DMS153 (cell line): Measurements from ENCODE around the gene PHF19.
A peak's percentile ranks its signal among the peaks of the same experiment; 100 is the strongest.

Source experiments
- DNase-seq: peaks from one replicate; lab custom pipeline; 2025; lab: John Stamatoyannopoulos, UW

PHF19 gene

DNA sequence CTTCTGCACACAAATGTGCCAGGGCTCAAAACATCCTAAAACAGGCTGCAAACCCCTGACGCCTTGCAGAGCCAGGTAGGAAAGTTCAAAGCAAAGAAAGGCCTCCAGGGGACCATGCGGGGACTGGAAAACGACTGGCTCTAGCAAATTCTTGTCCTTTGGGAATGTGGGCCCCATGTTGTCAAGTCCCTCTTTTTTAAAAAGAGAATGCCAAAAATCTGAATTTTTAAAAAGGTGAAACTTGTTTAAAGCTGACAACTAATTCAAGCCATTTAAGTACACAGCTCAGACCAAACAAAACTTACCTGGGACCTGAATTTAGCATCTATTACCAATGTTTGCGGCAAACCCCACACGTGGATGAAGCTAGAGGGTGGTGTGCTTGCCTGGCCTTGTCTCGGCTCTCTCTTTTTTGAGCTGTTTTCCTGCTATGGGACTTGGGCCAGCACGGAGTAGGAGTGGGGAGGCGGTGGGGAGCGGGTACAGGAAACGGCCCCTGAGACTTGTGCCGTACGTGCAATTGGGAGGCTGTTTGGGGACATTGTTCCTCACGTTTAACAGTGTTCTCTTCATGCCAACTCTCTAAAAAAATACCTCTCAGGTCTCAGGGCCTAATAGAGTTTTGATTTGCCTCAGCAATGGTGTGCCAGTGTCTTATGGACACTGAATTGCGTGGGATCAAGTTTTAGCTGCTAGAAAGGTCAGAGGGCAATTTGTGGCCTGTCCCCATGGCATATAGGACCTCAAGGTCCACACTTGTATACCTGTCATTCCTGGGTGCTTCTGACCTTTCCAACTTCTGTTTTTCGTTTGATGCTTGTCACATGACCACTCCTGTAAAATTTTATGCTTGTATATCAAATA is 15.1 kb upstream of the PHF19 start:
- DNase-seq: peak; percentile 69

DNA sequence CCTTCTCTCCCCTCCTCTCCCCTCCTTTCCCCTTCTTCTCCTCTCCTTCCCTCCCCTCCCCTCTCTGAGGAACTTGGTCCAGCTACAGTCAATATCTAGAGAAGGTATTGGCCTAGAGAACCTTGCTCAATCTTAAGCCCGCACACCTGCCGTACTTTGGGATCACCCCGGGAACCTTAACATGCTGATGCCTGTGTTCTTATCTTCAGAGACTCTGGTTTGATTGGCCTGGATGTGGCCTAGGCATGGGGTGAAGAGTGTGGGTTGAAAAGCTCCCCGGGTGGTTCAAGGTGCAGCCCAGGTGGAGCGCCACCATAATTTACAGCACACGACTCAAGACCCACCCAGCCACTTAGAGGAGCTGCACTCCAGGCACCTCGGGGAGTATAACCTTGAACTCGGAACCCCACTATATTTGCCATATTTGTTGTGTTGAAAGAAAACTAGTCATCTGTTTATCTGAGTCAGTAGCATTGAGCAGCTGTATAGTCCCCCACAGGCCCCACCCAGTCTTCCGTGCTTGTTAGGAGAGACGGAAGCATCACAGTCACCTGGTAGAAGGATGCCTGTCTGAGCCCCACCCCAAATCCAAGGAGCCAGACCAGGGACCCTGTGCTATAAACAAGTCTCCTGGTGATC is 14.4 kb upstream of the PHF19 start:
- peak; percentile 30 for DNase-seq

DNA sequence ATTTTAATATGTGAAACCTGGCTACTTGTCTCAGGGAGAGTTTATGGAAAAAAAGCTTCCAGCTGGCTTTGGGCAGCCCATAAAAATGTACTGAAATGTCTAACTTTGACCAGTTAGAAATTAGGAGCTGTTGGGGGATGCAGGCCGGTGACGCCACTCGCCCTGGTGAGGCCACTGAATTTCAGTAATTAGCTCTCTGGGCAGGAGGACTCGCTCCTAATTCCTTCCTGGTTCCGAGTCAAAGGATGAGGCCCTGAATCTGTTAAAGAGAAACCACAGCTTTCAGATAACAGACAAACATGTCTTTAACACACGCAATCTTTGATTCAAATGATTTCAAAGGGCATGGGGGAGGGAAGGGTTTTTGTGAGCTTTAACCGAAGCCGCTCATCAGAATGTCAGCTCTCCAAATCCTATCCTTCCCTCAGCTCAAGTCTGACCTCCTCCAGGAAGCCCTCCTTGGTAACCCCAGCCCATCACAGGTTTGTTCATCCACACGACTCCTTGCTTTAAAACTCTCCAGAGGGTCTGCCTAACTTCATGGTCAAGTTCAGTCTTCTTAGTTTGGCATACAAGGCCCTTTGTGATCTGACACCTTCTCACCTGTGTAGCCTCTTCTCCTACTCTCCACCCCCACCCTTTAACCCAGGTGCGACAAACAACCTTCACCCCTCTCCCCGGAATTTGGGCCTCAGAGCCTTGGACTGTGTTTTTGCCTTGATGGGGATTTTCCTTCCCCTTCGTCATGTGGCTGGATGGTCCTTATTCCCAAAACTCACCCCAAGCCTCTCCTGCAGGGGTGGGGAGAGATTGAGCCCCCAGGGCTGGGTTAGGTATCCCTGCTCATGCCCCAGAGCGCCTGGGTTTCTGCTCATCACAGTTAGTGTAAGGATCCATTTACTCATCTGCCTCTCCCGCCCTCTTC is 13.6 kb upstream of the PHF19 start:
- peak; percentile 52 for DNase-seq

DNA sequence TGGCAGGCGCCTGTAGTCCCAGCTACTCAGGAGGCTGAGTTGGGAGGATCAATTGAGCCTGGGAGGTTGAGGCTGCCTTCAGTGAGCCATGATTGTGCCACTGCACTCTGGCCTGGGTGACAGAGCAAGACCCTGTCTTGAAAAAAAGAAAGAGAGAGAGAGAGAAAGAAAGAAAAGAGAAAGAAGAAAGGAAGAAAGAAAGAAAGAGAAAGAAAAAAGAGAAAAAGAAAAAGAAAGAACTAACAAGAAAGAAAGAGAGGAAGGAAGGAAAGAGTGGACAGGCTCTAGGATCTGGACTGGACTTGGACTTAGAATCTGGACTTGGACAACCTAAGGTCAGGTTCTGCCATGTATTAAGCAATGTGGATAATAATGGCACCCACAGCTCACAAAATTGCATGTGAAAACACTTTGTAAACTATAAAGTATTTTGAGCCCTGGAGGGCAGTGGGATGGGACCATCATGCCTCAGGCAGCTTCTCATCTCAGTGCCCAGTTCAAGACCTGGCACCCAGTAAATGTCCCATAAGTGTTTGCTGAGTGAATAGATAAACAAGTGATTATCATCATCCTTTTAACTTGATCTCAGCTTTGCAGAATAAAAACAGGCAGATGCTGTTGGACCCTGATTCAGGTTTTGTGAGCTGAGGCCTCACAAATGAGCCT is 12.8 kb upstream of the PHF19 start:
- peak; percentile 43 for DNase-seq

DNA sequence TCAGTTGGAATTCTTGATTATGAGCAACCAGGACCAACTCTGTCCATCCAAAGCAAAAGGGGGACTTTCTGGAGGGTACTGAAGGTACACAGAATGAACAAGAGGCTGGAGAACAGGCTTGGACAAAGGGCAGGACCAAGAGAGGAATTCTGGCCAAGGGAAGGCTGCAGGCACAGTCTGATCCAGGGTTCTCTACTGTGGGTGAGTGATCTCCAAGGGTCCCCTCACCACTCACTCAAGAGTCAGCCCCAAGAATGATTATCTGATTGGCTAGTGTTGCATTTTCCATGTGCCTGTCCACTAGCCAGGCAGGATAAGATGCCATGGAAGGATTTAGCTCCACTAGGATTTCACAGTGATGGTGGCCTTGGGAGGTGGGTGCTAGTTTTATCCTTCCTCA is 11.6 kb upstream of the PHF19 start:
- DNase-seq: no peak

DNA sequence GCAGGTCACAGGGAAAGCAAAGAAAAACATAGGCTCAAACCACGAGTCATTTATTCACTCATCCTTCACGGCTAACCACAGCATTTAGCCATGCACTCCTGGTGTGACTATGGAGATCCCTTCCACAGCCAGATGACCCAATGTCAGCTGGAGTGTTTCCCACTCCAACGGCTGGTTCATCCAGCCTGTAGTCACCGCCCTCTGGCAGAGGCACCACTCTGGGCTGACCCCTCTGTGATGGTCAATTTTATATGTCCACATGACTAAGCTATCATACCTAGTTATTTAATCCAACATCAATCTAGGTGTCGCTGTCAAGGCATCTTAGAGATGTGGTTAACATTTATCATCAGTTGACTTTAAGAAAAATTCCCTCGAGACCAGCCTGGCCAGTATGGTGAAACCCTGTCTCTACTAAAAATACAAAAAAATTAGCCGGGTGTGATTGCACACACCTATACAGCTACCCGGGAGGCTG is 9.5 kb upstream of the PHF19 start:
- DNase-seq: no peak

DNA sequence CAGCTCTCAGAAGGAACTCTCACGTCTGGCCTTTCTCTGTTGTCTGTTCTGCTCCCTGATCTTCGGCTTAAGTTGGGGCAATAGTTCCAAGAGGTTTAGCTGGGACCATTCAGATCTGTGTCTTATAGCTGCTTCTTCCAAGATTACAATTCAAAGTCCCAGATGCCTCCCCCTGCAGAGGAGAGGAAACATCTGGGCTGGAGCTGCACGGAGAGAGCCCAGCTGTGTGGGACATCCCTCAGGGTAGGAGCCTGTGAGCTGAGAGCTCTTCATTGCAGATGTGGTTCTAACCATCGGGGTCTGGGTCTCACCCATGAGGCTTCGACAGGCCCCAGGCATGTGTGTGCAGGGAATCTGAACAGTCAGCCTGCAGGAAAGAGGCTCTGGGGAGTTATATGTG is 9.0 kb upstream of the PHF19 start:
- no peak for DNase-seq

DNA sequence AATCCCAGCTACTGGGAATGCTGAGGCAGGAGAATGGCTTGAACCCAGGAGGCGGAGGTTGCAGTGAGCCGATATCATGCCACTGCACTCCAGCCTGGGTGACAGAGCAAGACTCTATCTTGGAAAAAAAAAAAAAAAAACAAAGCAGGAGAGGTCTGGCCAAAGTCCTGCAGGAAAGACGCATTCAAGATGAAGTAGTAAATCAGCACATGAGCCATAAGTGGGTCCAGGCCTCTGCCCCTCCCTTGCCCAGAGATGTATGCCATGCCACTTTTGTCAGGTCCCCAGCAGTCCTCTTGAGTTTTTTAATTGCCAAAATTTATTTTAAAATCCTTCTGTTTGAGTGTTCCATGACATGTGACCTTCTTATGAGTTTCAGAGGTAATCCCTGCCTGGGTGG is 8.5 kb upstream of the PHF19 start:
- no peak for DNase-seq

DNA sequence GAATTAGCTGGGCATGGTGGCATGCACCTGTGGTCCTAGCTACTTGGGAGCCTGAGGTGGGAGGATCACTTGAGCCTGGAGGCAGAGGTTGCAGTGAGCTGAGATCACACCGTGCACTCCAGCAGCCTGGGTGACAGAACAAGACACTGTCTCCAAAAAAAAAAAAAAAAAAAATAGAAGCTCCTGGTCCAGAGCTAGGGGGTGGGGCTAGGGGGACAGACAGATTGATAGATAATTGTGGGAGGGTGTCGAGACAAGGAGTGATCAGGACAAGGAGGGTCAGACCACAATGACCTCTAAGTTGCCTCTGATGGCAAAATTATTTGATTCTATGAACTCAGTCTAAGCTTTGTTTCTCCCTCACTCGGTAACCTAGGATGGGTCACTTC is 6.6 kb upstream of the PHF19 start:
- DNase-seq: no peak

DNA sequence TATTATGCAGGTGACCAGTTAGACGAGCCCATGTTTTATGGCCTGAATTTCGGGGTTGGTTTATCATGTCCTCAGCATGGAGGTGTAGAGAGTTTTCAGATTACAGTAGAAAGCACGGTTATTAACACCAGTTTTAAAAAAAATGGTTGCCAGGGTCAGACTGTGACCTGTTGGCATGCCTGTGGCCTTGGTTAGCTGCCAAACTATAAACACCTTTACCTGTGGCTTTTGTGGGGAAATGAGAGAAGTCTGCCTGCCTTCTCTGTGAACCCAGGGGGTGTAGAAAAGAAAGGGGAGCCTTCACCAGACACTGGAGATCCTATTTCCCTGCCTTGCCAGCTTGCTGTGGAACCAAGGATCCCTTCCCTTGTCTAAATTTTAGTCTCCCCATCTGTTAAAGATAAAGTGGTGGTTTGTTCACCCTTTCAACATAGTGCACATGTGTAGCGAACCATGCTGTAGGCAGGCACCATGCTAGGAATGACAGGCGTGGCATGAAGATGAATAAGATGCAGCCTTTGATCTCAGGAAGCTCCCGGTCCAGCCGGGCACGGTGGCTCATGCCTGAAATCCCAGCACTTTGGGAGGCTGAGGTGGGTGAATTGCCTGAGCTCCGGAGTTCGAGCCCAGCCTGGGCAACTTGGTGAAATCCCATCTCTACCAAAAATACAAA is 6.1 kb upstream of the PHF19 start:
- DNase-seq: no peak

DNA sequence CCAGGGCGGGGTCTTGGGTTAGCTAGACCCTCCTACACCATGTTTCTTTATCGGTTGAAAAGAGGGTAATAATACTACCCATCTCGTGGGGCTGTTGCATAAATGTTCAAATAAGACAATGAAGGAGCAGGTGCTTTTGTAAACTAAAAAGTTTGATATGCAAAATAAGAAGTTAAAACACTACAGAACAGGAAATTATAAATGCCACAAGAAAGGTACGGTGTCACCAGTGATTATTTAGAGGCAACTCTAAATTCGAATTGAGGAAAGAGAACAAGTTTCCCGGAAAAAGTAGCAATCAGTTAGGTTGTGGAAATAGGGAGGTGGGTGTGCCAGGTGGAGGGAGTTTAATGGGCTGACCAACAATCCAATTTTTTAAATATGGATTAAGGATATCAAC is 2.5 kb upstream of the PHF19 start:
- no peak for DNase-seq

DNA sequence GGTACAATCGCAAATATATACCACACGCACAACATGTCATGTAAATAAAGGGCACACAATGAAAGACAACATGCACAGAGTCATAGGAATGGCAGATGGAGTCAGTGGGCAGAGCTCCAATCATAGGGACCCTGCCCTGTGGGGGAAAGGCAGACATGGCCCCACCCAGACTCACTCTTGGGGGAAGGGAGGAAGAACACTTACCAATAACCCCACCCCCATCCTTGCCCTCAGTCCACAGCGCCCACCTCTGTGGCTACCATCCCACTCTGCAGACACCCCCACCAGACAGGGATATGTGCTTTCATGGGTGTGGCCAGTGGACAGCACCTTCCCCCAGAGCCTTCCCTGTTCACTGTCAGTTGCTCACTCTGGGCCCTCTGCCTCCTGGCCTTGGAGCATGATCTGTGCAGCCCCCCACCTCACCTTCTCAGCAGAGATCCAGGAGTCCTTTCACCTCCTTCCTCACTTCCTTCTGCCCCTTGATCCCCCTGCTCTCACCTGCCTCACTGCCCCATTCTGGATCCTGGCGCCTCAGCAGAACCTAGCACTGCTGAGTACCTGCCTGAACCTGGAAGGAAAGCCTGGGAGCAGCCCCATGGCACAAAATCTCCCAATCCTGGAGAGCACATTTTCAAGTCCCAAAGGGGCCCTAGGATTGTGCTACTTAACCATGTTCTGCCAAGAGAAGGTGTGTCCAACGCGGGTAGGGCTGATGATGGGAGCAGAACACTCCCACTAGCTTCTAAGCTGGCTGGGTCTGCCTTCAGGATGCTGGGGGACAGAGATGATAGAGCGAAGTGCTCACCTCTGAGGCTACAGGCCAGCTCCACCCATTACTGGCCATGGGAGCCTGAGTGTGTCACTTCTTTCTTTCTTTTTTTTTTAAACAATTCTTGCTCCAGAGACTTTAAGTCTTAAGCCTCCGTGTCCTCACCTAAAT is 1.5 kb upstream of the PHF19 start:
- peak; percentile 20 for DNase-seq

DNA sequence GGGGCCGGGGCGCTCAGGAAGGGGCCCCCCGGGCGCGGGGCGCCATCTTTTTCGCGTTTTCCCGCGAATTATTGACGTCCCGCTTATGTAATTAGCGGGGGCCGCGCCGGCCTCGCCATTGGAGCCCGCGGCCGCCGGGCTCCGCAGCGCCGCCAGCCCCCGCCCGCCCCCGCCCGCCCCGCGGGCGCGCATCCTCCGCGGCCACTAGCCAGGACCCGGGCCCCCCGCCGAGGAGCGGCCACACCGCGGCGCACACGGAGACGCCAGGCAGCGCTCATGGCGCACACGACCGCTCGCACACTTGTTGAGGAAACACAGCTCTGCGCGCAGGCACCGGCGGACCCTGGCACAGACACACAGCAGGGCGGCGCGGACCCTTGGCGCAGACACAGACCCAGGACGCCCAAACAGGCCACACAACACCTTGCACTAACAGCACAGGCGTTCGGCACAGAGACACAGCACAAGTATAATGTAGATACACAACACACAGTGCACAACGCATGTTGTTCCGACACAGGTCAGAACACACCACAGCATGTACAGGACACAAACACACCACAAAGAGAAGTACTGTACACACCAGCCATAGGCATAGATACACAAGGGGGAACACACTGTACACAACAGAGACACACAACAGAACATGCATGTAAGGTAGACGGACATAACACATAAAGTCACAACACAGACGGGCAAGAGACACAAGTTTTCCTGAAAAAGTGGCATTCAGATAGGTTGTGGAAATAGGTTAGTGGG is 467 bp upstream of the PHF19 start:
- DNase-seq: peak; percentile 52

DNA sequence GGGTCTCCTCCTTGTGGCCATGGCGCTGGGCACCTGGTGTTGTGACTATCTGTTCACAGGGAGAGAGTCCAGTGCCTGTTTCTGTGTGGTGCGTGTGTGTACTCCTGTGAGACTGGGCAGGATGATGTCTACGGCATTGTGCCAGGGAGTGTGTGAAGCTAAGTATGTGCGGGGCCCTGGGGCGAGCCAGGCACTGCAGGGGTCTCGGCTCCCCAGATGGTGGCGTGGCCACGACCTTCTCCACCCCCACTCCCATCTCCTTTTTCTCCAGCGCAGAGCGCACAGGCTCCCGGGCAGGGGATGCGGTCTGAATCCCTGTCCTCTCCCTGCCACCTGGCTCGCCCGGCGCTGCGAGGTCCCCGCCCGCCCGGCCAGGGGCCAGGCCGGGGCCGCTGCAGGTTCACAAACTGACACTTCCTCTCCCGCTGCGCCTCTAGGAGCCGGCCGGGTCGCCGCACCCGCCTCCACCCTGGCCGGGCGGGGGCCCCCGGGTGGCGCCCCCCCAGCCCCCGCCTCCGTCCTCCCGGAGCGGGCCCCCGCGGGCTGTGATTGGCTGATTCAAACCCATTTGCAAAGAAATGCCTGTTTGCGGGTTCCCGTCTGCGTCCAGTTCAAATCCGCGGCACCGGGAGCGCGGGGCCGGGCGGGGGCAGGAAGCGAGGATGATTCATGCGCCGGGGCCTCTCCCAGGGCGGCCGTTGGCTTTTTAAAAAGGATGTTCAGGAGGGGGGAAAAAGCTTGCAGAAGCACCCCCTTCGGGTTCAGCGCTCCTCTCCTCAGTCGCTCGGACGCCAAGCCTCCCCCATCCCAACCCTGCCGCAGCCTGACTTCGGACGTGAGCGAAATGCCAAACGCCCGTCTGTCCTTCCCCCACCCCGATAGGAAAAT is 790 bp downstream of the PHF19 start:
- peak; percentile 91 for DNase-seq

DNA sequence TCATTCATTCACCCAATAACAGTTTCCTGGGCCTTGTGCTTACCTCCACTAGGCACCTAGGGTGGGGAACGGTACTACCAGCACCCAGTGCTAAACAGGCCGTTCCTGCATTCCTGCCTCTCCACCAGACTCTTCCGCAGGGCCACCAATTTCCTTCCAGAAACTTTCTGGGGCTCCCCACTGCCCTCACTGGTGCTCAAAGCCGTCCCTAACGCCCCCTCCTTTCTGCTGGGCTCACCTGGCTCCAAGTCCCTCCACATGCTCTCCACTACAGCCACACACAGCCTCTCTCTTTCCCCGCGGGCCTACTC is 1.4 kb downstream of the PHF19 start:
- no peak for DNase-seq

DNA sequence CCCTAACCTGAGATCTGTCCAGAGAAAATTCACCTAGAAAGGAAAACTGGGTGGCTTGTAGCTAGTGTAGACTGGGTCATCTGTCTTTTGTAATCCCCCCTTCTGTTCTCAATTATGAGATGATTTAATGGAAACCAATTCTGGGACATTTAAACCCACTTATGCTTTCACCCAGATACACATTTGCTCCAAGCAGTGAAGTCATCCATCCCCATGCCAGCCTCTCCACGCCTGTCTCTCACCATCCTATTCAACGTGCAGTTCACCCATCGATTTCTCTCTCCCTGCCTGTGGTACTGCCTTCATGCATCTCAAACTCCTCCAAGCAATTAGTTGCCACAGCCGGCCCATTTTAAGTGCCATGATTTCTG is 1.8 kb downstream of the PHF19 start:
- no peak for DNase-seq

DNA sequence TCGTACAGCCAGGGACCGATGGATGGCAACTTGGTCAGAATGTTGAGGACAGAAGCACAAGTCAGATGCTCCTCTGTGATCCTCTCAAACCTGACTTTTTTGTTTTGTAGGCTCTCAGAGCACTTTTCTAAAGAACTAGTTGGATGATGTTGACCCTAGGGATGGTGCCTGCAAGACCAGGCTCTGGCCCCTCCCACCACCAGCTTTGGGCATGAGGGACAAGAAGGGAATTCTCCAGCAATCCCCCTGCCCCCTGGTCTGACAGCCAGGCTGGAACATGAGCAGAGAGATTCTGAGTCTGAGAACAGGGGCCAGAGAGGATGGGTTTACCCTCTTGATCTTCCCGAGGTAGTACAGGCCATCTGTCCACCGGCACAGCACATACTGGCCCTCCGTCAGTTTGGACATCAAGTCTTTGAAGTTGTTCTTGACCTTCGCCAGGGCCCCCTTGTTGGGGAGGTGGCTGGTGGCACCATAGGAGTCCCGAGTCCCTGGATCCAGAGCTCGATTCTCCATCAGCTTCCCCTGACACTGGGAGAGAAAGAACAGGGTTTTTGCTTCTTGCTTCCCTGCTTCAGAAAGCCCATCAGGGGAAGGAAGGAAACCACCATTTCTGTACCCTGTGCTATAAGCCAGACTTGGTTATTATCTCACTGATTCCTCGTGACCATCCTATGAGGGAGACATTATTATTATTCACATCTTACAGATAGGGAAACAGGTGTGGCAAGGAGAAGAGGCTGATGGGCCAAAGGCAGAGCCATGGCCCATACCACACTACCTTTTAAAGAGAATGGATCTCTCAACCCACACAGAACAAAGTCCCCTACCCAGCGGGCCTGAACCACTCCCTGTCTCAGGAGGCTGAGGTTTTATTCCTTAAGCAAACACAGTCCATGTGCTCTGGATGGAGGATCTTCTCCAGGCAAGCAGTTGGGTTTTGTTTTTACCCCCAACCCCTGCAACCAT is 2.5 kb downstream of the PHF19 start:
- no peak for DNase-seq
